Amniotic stem cell (primary cell): ENCODE measurements around the gene NRN1.

Experiments
- DNase-seq: peaks from one replicate; lab custom pipeline; 2025; lab: John Stamatoyannopoulos, UW

The NRN1 gene

DNA sequence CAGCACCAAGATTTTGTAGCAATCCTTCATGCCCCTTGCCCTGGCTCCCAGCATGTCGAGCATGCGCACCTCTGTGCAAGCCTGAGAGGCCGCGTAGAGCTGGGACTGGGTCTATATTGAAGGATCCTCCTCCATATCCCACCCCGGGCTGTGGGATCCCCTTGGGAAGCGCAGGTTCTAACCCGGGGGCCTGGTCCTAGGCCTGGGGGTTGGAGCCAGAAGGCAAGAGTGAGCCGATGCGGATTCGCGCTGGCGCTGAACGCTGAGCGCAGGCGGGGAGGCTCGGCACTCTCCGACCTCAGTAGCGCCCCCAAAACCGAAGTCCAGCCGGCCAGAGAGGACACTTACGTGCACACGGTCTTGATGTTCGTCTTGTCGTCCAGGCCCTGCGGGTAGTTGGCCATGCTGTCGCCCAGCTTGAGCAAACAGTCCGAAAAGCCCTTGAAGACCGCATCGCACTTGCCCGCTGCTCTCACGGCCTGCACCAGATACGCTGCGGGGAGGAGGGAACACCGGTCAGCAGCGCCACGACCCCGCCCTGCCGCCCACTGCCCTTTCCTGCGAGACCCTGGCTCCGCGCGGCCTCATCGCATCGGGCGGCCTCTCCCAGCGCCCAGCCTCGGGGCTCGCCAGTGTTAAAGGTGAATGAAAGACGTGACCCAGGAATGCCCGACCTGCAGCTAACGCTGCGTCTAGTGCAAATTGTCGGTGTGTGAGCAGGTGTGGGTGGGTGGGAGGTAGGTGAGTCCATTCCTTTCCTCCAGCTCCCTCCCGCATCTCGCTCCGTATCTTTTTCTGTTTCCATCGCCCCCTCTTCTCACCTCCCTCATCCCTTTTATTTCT lies 4.5 kb downstream of the NRN1 start:
- no peak for DNase-seq

DNA sequence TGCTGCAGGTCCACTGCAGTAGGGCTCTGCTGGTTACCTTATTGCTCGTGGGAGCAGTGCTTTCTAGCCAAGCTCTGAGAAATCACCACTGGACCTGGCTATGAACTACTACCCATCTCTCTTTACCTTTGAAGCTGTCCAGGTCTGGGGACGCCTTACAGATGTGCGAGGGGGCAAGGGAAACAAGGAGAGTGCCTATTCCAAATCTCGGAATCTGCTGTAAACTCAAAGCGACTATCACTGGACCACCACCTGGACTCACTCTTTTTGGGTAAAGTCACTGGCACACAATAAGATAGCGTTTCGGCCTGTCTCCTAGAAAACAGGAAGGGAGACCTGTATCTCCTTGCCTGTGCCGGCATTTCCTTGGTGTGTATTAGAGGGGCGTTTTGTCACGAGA lies 5.3 kb downstream of the NRN1 start:
- DNase-seq, result no peak

DNA sequence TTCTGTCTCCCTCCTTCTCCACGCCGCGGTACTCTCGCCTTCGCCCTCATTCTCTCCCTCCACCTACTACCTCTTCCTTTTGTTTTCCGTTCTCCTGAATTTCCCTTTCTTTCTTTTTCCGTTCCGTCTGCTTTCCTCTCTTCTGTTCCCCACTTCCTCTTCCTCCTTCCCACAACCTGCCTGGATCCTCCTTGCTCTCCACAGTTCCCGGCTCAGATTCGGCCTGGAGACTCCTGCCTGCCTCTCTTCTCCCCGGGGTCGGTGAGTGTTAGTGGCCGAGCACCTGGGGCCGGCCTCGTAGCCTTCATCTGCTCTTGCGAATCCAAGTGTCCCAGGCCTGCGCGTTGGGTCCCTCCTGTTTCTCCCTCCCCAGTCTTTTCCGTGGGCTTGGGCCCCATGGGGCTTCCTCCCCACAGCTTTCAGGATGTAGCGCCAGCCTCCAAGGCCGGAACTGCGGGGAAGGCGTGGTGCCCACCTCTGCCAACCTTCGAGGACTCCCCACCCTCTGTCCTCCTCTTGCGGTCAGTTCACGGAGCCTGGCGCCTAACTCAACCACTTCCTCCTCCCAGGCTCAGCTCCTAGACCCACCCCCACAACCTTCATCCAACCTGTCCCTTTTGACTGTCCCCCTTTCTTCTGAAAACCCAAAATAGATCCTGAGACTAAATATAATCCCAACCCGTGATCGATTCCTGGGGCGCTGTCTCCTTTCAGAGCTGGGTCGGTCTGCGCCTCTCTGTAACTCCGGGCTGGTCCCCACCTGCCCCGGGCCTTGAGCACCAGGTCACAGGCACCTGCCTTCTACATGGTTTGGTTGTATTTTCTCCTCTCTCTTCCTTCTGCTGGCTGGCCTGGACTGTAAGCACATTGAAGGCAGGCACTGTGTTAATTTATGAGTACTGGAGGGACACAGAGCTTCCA lies 6.8 kb downstream of the NRN1 start:
- DNase-seq, result no peak

DNA sequence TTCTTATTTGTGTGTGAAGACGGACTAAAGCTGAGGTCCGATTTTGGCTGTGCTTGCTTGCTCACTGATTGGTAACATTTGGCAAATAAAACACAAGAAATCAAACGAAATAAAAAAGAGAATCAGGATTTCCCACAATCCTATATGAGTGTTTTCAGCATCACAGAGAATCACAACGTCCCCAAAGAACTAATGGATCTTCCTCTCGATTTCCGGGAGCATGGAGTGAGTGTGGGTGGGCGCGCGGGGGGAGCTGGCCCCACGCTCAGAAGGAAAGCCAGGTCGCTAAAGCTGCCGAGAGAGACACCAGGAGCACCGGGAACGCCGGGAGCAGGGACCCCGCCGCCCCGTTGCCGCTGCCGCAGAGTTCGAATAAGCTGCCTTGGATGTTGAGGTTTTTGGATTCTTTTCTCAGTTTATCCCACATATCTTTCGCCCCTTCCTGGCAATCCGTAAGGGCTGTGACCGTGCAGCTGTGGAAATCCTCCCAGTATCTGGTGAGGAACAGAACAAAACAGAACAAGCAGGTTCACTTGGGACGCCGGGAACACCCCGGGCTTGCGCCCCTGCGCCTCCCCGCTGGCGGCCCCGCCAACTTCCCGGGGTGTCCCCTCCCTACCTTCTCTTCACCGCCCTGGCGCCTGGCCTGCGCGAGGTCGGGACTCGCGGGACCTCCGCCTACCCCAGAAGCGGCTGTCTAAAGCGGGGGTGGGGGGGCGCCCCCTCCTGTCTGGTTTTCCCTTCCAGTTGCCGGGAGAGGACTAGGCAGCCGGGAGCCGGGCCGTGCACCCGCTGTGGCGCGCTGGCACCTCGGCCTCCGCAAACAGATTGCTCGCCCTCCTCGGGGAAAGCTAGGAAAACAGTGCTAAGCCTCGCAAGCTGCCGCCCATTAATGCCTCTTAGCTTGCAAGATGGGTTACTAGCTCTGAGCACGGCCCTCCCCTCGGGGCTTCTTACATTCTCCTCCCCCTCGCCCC lies 7.7 kb downstream of the NRN1 start:
- no peak for DNase-seq

DNA sequence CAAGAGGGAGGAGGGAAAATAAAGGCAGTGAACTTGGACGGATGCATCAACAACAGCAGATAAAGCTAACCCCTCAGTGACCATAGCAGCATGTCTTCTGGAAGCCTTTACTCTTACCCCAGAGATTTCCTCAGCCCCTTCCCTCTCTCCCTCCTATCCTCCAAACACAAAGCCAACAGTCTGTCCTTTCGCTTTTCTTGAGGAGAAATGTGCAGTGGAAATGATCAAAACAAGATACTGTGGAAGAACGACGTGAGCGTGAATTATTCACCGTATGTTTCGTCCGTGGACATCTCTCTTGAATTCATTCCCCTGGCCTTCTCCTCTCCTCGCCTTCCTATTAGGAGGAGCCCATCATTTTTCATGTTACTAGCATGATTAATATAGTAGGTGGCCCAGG lies 8.5 kb downstream of the NRN1 start:
- no peak for DNase-seq

DNA sequence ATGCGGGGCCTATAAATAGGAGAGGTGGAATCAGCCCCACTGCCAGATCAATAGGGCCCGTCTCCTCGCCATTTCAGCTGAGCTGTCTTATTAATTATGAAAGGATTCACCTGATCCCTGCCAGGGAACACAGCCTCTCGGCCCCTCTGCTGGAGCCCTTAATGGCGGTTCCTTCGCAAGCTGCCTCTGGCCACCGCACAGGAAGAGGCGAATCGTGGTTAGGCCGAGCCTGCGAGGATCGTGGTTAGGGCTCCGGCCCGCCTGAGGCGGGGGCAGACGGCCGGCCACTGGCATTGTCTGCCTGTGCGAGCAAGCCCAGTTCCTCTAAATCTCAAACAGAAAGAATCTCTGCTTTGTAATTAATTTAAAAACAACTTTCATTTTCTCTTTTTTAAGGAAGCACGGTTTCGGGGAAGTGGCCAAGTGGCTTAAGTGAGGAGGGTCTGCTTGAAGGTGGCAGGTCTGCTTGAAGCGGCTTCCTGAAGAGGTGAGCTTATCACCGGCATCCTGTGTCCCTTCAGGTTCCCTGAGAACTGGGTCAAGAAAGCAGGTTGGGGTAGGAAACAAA lies 9.2 kb downstream of the NRN1 start:
- no peak for DNase-seq

DNA sequence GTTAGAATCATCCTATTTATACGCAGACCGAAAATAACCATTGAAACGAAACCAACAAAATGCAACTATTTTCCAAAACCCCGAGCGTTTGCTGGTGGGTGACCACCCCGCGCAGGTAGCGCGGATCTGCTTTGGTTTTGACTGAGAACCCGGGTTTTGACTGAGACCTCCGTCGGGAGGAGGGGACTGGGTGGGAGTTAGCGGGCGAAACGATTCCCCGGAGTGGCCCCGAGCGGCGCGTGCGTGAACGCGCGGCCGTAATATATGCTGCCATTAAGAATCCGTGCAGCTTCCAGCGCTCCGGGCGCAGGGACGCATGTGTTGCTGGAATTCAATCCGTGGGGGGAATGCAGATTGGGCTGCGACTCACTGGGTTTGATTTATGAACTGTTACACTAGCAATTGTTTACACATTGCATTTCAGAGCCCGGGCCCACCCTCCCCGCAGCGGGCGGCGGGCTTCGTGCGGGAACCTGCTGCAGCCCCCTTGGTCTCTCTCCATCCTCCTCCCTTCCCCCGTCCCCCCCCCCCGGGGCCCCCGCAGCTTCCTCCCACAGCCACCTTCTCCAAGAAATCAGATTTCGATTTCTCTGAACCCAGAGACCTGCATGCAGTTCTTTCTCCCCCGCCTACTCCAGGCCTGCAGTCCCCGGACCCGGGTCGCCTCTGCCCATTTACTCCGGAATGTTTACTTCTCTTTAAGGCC lies 9.9 kb downstream of the NRN1 start:
- DNase-seq, result no peak

DNA sequence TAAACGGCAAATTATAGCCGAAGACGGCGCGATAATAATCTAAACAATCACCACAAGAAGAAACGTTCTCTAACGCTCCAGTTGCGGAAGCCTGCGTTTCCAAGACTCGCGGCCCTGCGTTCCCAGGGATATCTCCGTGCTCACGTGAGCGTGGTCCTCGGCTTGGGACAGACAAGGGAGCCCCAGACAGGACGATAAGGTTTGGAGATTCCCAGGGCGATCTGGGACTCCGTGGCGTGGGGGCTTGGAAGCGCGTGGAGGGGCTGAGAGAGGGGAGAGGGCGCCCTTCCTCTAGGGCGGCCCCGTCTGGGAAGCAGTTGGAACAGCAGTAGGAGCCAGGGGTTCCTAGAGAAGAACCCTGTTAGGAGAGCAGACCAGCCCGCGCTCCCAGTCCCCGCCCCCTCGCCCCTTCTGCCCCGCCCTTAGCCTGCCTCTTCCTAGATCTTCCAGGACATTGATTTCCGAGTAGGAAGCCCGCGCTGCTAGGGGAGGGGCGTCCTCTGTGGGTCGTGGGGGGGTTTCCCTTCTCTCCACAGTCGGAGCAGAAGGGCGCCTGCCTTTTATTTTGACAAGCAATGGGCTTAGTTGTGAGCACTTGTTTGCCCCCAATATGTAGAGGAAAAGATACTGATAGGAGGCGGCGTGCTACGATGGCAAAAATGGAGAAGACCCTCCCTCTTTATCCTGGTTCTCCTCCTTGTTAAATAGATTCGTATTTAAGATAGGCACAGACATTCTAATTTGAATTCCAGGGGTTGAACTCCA lies 10.6 kb downstream of the NRN1 start:
- no peak for DNase-seq

DNA sequence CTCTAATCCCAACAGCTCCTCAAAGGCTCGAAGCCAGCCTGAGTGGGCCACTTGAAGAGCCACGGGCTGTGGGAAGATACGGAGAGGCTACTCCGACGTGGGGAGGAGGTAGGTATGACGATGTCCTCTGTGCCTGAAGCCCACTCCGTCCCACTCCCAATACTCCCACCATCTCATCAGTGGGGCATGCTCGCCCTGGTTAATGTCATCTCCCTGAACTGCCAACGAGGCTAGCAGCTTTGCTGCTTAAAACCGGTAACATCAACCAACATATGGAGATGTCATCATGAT lies 11.1 kb downstream of the NRN1 start:
- no peak for DNase-seq

DNA sequence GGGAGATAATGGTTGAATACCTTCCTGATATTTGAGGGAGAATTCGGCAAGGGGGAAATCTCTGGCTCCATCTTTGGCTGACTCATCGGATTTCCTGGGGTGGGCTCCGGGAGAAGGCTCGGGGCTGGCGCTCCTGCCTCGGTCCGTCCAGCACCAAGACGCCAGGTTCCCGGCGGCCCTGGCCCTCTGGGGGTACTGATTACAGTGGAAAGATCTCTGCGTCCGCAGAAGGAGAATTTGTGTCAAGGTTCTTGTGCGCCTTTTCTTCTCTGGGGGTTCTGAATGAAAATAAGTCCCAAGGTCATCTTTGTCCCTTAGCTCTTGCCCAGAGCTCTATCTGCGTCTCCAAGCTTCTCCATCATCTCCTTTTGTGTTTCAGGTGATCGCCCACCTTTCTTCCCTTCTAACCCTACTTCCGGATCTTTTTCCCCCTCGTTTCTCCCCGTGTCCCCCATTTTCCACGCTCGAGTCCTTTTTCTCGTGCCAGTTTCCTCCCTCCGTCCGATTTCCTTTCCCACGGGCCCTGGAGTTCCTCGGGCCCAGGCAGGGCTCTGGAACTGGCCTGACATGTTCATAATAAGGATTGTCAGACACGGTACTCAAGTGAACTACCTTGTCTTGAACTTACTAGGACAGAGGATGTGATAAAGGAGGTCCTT lies 11.6 kb downstream of the NRN1 start:
- no peak for DNase-seq

DNA sequence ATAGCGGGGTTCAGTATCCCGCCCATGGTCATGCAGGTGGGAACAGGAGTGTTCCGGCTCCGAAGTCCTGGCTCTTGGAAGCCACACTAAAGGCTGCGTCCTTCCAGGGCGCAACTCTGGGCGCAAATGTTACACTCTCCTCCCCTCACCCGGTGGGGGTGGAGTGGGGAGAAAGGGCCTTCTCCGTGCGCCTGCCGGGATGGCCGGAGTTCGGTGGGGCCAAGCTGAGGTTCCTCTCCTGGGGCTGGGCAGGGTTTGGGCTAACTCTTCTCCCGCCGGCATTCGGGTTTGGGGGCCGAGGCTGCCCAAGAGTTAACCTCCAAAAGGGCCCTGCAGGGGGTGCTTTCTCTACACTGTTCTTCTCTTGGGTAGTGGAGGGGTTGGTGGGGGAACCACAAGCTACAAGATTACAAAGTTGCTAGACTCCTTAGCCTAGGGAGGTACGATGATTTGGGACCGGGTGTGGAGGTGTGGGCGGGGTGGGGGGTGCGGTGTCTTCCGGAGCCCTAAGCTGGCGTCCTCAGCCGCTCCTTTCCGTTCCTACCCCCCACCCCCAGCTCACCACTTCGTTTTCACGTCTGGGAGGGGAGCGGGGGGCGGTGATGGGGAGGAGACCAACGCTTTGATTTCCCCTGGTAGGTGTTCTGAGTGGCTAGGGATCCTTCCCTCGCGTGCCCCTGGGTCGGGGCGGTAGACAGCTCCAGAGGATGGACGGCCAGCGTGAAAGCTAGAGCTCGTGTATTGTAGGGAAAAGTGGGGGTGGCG lies 12.3 kb downstream of the NRN1 start:
- no peak for DNase-seq

DNA sequence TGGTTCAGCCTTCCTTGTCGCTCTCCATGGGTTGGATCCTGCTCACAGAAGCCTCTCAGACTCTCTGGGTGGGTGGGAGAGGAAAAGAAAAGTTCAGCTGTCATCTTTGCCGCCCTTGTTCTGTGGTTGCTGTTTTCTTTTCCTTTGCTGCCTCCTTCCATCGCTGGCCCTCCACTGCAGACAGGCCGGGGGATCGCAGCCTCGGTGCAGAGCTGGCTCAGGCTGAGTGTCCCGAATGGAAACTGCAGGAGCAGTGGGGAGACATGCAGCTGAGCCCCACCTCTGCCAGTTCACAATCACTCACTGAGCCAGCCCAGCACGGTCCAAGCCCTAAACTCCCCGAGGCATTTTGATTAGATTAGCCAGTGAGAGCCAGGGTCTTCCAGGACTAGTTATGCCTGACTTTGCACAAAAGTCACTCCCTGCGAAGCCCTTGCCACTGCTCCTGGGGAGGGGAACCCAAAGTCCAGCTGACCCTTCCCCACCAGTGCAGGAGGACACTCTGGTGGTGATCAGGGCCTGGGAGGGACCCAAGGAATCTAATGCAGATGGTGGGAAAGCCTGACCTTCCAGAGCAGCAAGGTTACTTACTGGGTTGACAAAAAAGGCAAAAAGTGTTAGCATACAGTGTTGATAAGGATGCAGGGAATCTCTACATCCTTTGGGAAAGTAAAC lies 14.0 kb downstream of the NRN1 start:
- DNase-seq, result no peak

DNA sequence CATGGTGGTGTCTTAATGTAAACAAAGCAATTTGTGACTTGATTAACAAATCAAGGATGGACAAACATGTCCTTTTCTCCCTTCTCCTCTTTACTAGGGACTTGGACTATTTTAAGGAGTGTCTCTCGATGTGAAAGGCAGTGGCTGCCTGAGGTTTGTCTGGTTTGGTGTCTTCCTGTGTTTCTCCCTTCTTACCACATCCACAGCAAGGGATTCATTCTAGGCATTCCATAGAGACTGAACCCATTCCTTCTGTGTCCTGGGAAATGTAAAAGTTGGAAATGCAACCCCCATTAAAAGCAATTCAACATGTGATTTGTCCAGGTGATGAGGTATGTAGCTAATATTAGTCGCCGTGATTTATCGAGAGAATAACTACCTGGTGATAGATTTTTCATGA lies 15.9 kb downstream of the NRN1 start:
- no peak for DNase-seq

DNA sequence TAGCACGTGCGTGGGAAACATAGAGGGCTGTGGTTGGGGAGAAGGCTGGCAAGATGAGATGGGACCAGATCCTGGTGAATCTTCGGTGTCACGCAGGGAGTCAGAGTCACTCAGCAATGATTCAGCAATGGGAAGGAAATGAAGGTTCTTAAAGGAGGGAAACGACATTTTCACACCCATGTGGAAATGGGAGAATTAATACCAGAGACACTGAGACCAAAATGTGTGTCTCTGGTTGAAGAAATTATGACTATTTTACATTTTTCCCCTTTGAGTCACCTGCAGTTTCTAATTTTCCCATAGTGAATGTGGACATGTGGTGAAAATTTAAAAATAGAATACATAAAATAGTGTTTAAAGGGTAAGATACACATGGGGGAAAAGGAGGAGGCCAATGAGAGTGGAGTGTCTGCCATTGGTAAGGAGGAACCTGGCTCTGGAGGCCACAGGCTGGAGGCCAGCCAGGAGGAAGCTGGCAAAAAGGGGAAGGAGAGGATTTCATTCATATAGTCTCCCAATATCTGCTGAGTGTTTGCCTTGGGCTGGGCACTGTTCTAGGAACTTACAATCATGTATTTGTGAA lies 17.5 kb downstream of the NRN1 start:
- no peak for DNase-seq

DNA sequence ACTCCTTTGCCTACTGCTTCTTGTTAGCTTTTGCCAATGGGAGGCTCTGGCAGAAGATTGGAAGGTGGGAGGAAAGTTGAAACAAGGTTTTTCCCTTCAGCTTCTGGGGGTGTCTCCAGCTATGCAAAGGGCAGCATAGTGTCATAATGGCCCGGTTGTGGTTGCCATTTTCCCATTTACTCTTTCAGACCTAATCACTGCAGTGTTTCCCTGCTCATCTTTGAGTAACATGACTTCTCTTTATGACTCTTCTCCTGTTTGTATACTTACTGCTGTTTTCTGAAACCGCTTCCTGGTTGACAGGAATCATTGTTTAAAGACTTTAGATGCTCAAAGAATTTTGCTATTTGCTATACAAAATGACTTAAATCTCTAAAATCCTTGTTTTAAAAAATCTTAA lies 19.9 kb downstream of the NRN1 start:
- DNase-seq, result no peak

DNA sequence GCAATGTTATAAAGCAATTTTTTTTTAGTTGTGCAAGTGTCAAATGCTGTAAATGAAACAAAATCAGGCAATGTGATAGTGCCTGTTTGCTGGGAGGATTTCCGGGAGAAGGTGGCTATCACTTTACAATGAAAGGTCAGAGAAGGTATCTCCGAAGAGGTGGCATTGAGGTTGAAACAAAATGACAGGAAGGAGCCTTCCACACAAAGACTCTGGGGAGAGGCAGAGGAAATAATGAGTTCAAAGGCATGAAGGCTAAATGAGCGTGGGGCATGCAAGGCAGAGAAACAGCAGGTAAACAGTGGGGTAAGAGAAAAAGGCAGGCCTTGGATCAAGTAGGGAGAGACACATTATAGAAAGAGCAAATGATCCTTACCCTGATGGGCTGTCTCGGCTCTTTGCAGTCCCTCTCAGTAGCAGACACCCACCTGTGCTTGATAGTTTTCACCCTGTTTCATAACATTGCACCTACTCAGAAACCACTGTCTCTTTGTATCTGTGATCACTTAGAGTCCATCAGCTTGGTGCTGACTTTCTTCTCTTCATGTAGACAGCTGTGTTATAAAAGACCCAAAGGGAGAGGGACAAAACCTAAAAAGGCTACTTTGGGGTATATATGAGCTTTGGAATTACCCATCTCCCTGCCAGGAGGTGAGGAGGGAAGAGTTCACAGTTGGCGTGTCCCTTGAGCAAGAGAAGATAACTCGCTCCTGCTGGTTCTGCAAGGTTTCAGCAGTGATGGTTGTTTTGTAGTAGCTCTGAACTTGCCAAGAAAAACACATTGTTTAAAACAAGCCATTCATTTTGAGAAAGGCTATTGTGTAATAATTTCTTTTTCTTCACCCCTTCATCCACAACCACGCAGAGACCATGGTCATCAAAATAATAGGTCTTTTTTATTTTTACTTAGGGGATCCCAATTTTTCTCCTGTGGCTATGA lies 22.3 kb downstream of the NRN1 start:
- DNase-seq, result no peak
